Activated B cell treated with CpG ODN at 0.5 μM for 24 hours (primary cell): ENCODE measurements around the gene TMEM38A. TPM values are rescaled to one million over a fixed set of nuclear protein-coding genes. Genes with fewer than 3 reads are reported as not detected.

Experiments
- ATAC-seq: fragments of 200-7000 bp; cut with Tn5 transposase; one replicate; pipeline ENCODE4 v1.10.0; 2021; ENCODE audit warnings: low read depth, mild to moderate bottlenecking, moderate library complexity
- CTCF ChIA-PET: fragments of 350-600 bp; sonication (Branson Sonifier 250); formaldehyde crosslinking; loops from one replicate; lab custom pipeline; 2021; ENCODE audit warnings: antibody characterized with exemption; lab: Charles Lee
- POLR2A ChIA-PET: fragments of 350-600 bp; sonication (Branson Sonifier 250); formaldehyde crosslinking; loops from one replicate; lab custom pipeline; 2021; ENCODE audit warnings: antibody characterized with exemption; lab: Charles Lee
- DNase-seq: peaks from one replicate; pipeline ENCODE4 v3.0.0; 2022
- H3K27ac Mint-ChIP-seq: one replicate; pipeline ENCODE4 v1.8.0; 2020; ENCODE audit warnings: mixed read lengths
- H3K27me3 Mint-ChIP-seq: one replicate; pipeline ENCODE4 v1.8.0; 2021; ENCODE audit warnings: mixed read lengths
- H3K36me3 Mint-ChIP-seq: one replicate; pipeline ENCODE4 v1.8.0; 2021; ENCODE audit warnings: low read depth, mixed read lengths
- H3K4me1 Mint-ChIP-seq: one replicate; pipeline ENCODE4 v1.8.0; 2021; ENCODE audit warnings: mixed read lengths
- H3K4me3 Mint-ChIP-seq: one replicate; pipeline ENCODE4 v1.8.0; 2020; ENCODE audit warnings: mild to moderate bottlenecking, mixed read lengths
- H3K9me3 Mint-ChIP-seq: one replicate; pipeline ENCODE4 v1.8.0; 2020; ENCODE audit warnings: mixed read lengths
- CTCF ChIP-seq: fragments of 200-600 bp; IDR thresholded peaks from one replicate; pipeline ENCODE4 v1.8.0; 2022; ENCODE audit warnings: antibody characterized with exemption, mild to moderate bottlenecking
- intact Hi-C: fragments of 100-400 bp; cut with micrococcal nuclease; formaldehyde crosslinking; loops from one replicate; pipeline ENCODE4 v1.15.1; 2024
- total RNA-seq: library from RNA; stranded (reverse); gene quantifications from 2 replicates; pipeline ENCODE4 v1.2.3, GENCODE V29; 2022

TMEM38A gene
- total RNA-seq, 1 donor from 2014 or later = 4.0 TPM

- no peak for ATAC-seq
- Mint-ChIP-seq H3K9me3 (no peaks in the 10 kb centered on the region), H3K27me3 (no peaks in the 10 kb centered on the region), H3K36me3 (peaks cover 46% of the 10 kb centered on the region), H3K27ac (peak overlapping the region; percentile 12), H3K4me1 (peaks cover 86% of the 10 kb centered on the region), H3K4me3 (no peak overlapping the region)
- TF ChIP-seq CTCF = no peak
- CTCF ChIA-PET = no interaction called here
- POLR2A ChIA-PET = interaction anchor here (11.4 kb wide), 1 partner anchor 35 kb away, joined by 242 read pairs; no protein-coding TSS in a partner anchor
- intact Hi-C loops = loop anchor here (10.0 kb wide), 1 partner anchor 274 kb away; no protein-coding TSS in a partner anchor
- no peak for DNase-seq
Measured at GRCh38 chr19:16621165-16621800, 39.7 kb upstream of the TMEM38A start.

GRCh38 chr19:16623066-16623465 lies 37.9 kb upstream of the TMEM38A start:
- POLR2A ChIA-PET = interaction anchor here (0.5 to 11.4 kb wide), 2 partner anchors 12 to 37 kb away, joined by 3 to 242 read pairs; no protein-coding TSS in a partner anchor
- peaks cover 52% of the 10 kb centered on the region for H3K36me3 Mint-ChIP-seq
- DNase-seq = no peak
- ATAC-seq = no peak
- peak overlapping the region; percentile 27 for H3K27ac Mint-ChIP-seq
- peaks cover 77% of the 10 kb centered on the region for H3K4me1 Mint-ChIP-seq
- no peak for TF ChIP-seq CTCF
- no peaks in the 10 kb centered on the region for H3K9me3 Mint-ChIP-seq
- intact Hi-C loops = loop anchor here (10.0 kb wide), 1 partner anchor 272 kb away; no protein-coding TSS in a partner anchor
- CTCF ChIA-PET = no interaction called here
- H3K27me3 Mint-ChIP-seq = no peaks in the 10 kb centered on the region
- H3K4me3 Mint-ChIP-seq = no peak overlapping the region

GRCh38 chr19:16623576-16623975 lies 37.4 kb upstream of the TMEM38A start:
- CTCF ChIA-PET = no interaction called here
- Mint-ChIP-seq H3K4me1 (peaks cover 72% of the 10 kb centered on the region), H3K36me3 (peaks cover 54% of the 10 kb centered on the region), H3K27ac (peak overlapping the region; percentile 27), H3K27me3 (no peaks in the 10 kb centered on the region), H3K9me3 (no peaks in the 10 kb centered on the region), H3K4me3 (no peak overlapping the region)
- POLR2A ChIA-PET = interaction anchor here (0.5 to 11.4 kb wide), 3 partner anchors 11 to 37 kb away, joined by 3 to 242 read pairs (median 4); no protein-coding TSS in a partner anchor
- no peak for TF ChIP-seq CTCF
- ATAC-seq = no peak
- DNase-seq = no peak
- intact Hi-C loops = loop anchor here (10.0 kb wide), 1 partner anchor 271 kb away; no protein-coding TSS in a partner anchor

GRCh38 chr19:16624236-16624635 lies 36.7 kb upstream of the TMEM38A start:
- intact Hi-C loops = loop anchor here (10.0 kb wide), 1 partner anchor 271 kb away; no protein-coding TSS in a partner anchor

More at GRCh38 chr19:16624236-16624635, 36.7 kb upstream of the TMEM38A start:
- no peaks in the 10 kb centered on the region for H3K27me3 Mint-ChIP-seq
- H3K9me3 Mint-ChIP-seq = no peaks in the 10 kb centered on the region
- DNase-seq = no peak
- H3K27ac Mint-ChIP-seq = peak overlapping the region; percentile 59
- H3K36me3 Mint-ChIP-seq = peaks cover 54% of the 10 kb centered on the region
- ChIA-PET POLR2A (interaction anchor here (0.6 to 11.4 kb wide), 2 partner anchors 38 to 51 kb away, joined by 3 to 242 read pairs; no protein-coding TSS in a partner anchor), CTCF (interaction anchor here (1.0 kb wide), 1 partner anchor 41 kb away, joined by 4 read pairs; no protein-coding TSS in a partner anchor)
- TF ChIP-seq CTCF = no peak
- H3K4me3 Mint-ChIP-seq = no peak overlapping the region
- peaks cover 71% of the 10 kb centered on the region for H3K4me1 Mint-ChIP-seq
- ATAC-seq = no peak
